GM12874 (cell line): ENCODE results near the gene TTC23.

Experiments
- CTCF ChIP-seq: IDR thresholded peaks from 2 replicates; pipeline ENCODE4 v1.5.1; 2011; ENCODE audit warnings: low read depth, mild to moderate bottlenecking, control low read depth, low read length, moderate library complexity; ENCODE audit not compliant: insufficient read depth

The TTC23 gene

GRCh38 chr15:99128411-99128810 lies 121.0 kb downstream of the TTC23 start:
- no peak for TF ChIP-seq CTCF

- no peak for TF ChIP-seq CTCF
Observed at GRCh38 chr15:99127773-99128172, 121.6 kb downstream of the TTC23 start.

GRCh38 chr15:99126930-99127329 lies 122.5 kb downstream of the TTC23 start:
- TF ChIP-seq CTCF, result no peak

GRCh38 chr15:99126131-99126588 lies 123.2 kb downstream of the TTC23 start:
- no peak for TF ChIP-seq CTCF

GRCh38 chr15:99125061-99125891 lies 124.1 kb downstream of the TTC23 start:
- TF ChIP-seq CTCF, result no peak

- no peak for TF ChIP-seq CTCF
Observed at GRCh38 chr15:99124641-99125040, 124.7 kb downstream of the TTC23 start.

GRCh38 chr15:99123713-99124451 lies 125.5 kb downstream of the TTC23 start:
- no peak for TF ChIP-seq CTCF
